Naive B cell (primary cell): ENCODE measurements around the gene DFFA. TPM values are rescaled to one million over a fixed set of nuclear protein-coding genes. Genes with fewer than 3 reads are reported as not detected.
"Not testable (repeated sequence)": the region's sequence is repeated elsewhere in the genome, so short reads cannot be mapped to it uniquely, and the experiment has no call there.

Experiments
- ATAC-seq, 2 donors: fragments of 150-1000 bp; cut with Tn5 transposase; 2 replicates each; pipeline ENCODE4 v1.10.0; 2021; ENCODE audit warnings: low read depth in 2 of 2, mild to moderate bottlenecking in 2 of 2, moderate library complexity in 2 of 2
- DNase-seq: peaks from one replicate; pipeline ENCODE4 v3.0.0; 2022
- H3K27ac Mint-ChIP-seq, 6 donors: one replicate each; pipeline ENCODE4 v1.8.0; 2020 to 2022; ENCODE audit warnings: mild to moderate bottlenecking in 6 of 6, mixed read lengths in 6 of 6, moderate library complexity in 5 of 6, inconsistent platforms in 2 of 6
- H3K27me3 Mint-ChIP-seq, 3 donors: one replicate each; pipeline ENCODE4 v1.8.0; 2021 to 2022; ENCODE audit warnings: mixed read lengths in 3 of 3, mild to moderate bottlenecking in 1 of 3
- H3K36me3 Mint-ChIP-seq, 2 donors: one replicate each; pipeline ENCODE4 v1.8.0; 2020 to 2022; ENCODE audit warnings: mixed read lengths in 2 of 2, inconsistent platforms in 1 of 2, mild to moderate bottlenecking in 1 of 2
- H3K4me1 Mint-ChIP-seq, 3 donors: one replicate each; pipeline ENCODE4 v1.8.0; 2020 to 2022; ENCODE audit warnings: mixed read lengths in 3 of 3, inconsistent platforms in 1 of 3, mild to moderate bottlenecking in 1 of 3, moderate library complexity in 1 of 3
- H3K4me3 Mint-ChIP-seq, 8 donors: one replicate each; pipeline ENCODE4 v1.8.0; 2020 to 2022; ENCODE audit warnings: mild to moderate bottlenecking in 8 of 8, mixed read lengths in 8 of 8, moderate library complexity in 8 of 8, inconsistent platforms in 2 of 8
- H3K9me3 Mint-ChIP-seq, 7 donors: one replicate each; pipeline ENCODE4 v1.8.0; 2020 to 2022; ENCODE audit warnings: mixed read lengths in 7 of 7, mild to moderate bottlenecking in 5 of 7, inconsistent platforms in 2 of 7, moderate library complexity in 1 of 7
- polyA plus RNA-seq, 6 donors: library from polyadenylated mRNA; unstranded; fragments of 300-500 nt; fragmentation: Illumina TruSeq; gene quantifications; one replicate each; pipeline ENCODE4 v1.2.3, GENCODE V29; 2021; ENCODE audit warnings: low read depth in 6 of 6

The DFFA gene
- polyA plus RNA-seq, 6 donors from 2014 or later = 21.1 to 35.6 (median 23.6) TPM

- no peaks in the 10 kb centered on the region for H3K27me3 Mint-ChIP-seq
- ATAC-seq (no peak), DNase-seq (no peak)
- peak overlapping the region in 4 of 6 donors; percentile 44 to 77 (median 64) for H3K27ac Mint-ChIP-seq
- H3K9me3 Mint-ChIP-seq = no peaks in the 10 kb centered on the region
- H3K4me3 Mint-ChIP-seq = peak overlapping the region in 4 of 8 donors; percentile 2 to 62 (median 52)
- no peaks in the 10 kb centered on the region for H3K36me3 Mint-ChIP-seq
- peaks cover 53 to 63% (median 54%) of the 10 kb centered on the region in 3 donors for H3K4me1 Mint-ChIP-seq
These were observed 39.2 kb upstream of the DFFA start for GRCh38 chr1:10511494-10511885.

GRCh38 chr1:10510520-10511493 lies 38.5 kb upstream of the DFFA start:
- ATAC-seq = peak in 1 of 2 donors; percentile 56
- Mint-ChIP-seq H3K27ac (peak overlapping the region in 5 of 6 donors; percentile 54 to 77 (median 61)), H3K4me3 (peak overlapping the region in 5 of 8 donors; percentile 29 to 62 (median 54)), H3K4me1 (peaks cover 49 to 61% (median 55%) of the 10 kb centered on the region in 3 donors), H3K27me3 (no peaks in the 10 kb centered on the region), H3K36me3 (no peaks in the 10 kb centered on the region), H3K9me3 (no peaks in the 10 kb centered on the region)
- DNase-seq = no peak

GRCh38 chr1:10509809-10510509 lies 37.6 kb upstream of the DFFA start:
- no peak overlapping the region for H3K4me3 Mint-ChIP-seq
- H3K36me3 Mint-ChIP-seq = no peaks in the 10 kb centered on the region
- no peaks in the 10 kb centered on the region for H3K9me3 Mint-ChIP-seq
- peak overlapping the region in 3 of 6 donors; percentile 9 to 65 (median 58) for H3K27ac Mint-ChIP-seq
- H3K27me3 Mint-ChIP-seq = no peaks in the 10 kb centered on the region
- DNase-seq (no peak), ATAC-seq (no peak)
- peaks cover 45 to 56% (median 51%) of the 10 kb centered on the region in 3 donors for H3K4me1 Mint-ChIP-seq

GRCh38 chr1:10508511-10508951 lies 36.2 kb upstream of the DFFA start:
- no peak for ATAC-seq
- peak overlapping the region in 2 of 8 donors; percentile 15 to 44 for H3K4me3 Mint-ChIP-seq
- no peaks in the 10 kb centered on the region for H3K9me3 Mint-ChIP-seq
- no peaks in the 10 kb centered on the region for H3K27me3 Mint-ChIP-seq
- DNase-seq = no peak
- no peak overlapping the region for H3K27ac Mint-ChIP-seq
- peaks cover 33 to 49% (median 42%) of the 10 kb centered on the region in 3 donors for H3K4me1 Mint-ChIP-seq
- no peaks in the 10 kb centered on the region for H3K36me3 Mint-ChIP-seq

DNA sequence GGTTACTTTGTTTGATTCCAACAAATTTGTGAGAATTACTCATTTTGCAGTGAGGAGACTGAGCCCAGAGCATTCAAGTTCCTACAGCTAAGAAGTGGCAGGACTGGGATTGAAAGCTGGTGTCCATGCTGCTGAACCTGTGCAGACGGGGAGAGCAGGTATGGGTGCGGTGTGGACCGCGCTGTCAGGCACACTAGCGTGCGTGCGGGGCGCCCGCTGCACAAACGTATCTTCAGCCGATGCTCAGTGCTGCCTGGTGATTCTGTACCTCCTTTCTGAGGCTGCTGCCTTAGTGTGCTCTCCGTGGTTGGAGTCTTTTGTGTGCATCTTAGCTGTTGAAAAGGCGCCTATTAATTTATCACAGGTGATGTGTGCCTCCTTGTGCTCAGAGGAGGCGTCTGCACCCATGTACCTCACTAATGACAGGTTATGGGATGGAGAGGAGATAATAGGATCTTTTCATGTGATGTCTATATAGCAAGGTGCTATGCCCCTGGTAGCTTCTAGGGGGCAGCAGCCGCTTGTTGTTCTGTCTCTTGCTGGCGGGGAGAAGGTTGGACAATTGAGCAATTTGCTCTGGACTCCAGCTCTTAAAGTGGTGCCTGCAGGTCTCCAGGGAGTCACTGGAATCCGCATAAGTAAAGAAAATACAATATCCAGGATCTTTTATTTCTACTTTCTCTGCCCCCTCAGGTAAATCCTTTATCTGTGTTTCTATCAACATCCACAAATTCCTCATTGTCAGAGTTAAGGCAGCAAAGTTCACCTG lies 35.0 kb upstream of the DFFA start:
- peak; percentile 77 to 80 for ATAC-seq
- no peaks in the 10 kb centered on the region for H3K36me3 Mint-ChIP-seq
- H3K4me1 Mint-ChIP-seq = peaks cover 30 to 46% (median 36%) of the 10 kb centered on the region in 3 donors
- DNase-seq = peak; percentile 14
- peak overlapping the region in 4 of 8 donors; percentile 5 to 19 (median 15) for H3K4me3 Mint-ChIP-seq
- no peaks in the 10 kb centered on the region for H3K27me3 Mint-ChIP-seq
- peak overlapping the region in 3 of 6 donors; percentile 54 to 79 (median 61) for H3K27ac Mint-ChIP-seq
- H3K9me3 Mint-ChIP-seq = no peaks in the 10 kb centered on the region

DNA sequence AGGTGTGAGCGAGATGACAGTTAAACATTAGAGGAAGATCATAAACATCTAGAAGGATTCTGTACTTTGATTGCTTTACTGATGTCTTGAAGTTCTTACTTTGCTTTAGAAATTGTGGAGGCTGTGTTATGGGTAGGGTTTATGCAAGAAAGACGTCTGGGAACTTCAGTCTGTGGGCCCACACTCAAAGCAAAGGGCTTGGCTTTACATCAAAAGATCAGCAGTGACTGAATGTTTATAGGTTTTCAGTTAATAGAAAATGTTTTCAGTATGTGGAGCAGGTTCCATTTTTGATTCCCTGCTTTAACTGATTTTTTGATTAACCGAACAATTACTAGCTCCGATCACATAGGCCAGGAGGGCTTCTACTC lies 34.3 kb upstream of the DFFA start:
- Mint-ChIP-seq H3K27ac (peak overlapping the region in 3 of 6 donors; percentile 7 to 89 (median 74)), H3K9me3 (no peaks in the 10 kb centered on the region), H3K4me1 (peaks cover 29 to 43% (median 35%) of the 10 kb centered on the region in 3 donors), H3K4me3 (no peak overlapping the region), H3K27me3 (no peaks in the 10 kb centered on the region), H3K36me3 (no peaks in the 10 kb centered on the region)
- ATAC-seq = no peak
- no peak for DNase-seq

- not testable (repeated sequence) for H3K9me3 Mint-ChIP-seq, DNase-seq, H3K36me3 Mint-ChIP-seq, H3K27me3 Mint-ChIP-seq, ATAC-seq, H3K4me3 Mint-ChIP-seq
- Mint-ChIP-seq H3K4me1 (peaks cover 24 to 38% (median 30%) of the 10 kb centered on the region in 3 donors), H3K27ac (peak overlapping the region in 4 of 6 donors; percentile 44 to 89 (median 77))
These were observed 33.8 kb upstream of the DFFA start for GRCh38 chr1:10506046-10506676.

DNA sequence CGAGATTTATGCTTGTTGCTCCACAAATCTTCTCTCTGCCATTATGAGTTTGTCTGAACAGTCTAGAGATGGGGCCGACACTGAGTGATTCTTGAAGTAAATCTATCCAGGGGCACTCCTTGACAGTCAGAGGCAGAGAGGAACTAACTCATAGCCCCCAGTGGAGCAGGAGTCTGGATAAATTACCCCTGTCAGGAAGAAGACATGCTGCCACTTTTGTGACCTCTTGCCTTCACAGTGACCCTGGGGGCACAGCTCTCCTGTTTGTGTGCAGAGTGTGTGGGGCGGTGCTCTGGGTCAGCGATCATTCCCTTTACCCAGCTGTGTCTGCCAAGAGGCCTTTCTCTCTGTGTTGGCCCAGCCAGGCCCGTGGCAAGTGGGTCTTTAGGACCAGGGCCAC lies 31.9 kb upstream of the DFFA start:
- Mint-ChIP-seq H3K9me3 (no peaks in the 10 kb centered on the region), H3K36me3 (no peaks in the 10 kb centered on the region), H3K4me3 (no peak overlapping the region), H3K27me3 (no peaks in the 10 kb centered on the region), H3K4me1 (peaks cover 11 to 25% (median 18%) of the 10 kb centered on the region in 3 donors), H3K27ac (peak overlapping the region in 3 of 6 donors; percentile 47 to 69 (median 49))
- DNase-seq (no peak), ATAC-seq (no peak)

DNA sequence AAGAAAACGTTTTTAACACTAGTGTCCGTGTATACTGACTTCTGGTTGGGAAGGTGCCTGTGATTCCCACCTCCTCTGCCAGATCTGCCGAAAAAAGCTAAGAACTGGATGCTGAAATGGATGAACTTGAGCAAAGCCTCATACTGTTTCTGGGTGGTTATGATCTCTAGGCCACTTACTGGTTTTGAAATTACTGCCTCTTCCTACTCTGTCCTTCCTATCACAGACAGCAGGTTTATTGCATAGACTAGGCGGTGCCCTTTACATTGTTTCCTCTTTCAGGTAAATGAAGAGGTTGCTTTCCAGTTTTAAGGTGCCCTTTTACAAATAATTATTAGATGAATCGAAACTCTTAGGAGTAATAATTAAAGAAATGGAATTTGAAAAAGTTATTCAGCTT lies 29.9 kb upstream of the DFFA start:
- Mint-ChIP-seq H3K4me1 (peaks cover 2 to 11% (median 5%) of the 10 kb centered on the region in 3 donors), H3K9me3 (no peaks in the 10 kb centered on the region), H3K4me3 (peak overlapping the region in 1 of 8 donors; percentile 56), H3K27ac (no peak overlapping the region), H3K36me3 (no peaks in the 10 kb centered on the region), H3K27me3 (no peaks in the 10 kb centered on the region)
- DNase-seq = no peak
- no peak for ATAC-seq

DNA sequence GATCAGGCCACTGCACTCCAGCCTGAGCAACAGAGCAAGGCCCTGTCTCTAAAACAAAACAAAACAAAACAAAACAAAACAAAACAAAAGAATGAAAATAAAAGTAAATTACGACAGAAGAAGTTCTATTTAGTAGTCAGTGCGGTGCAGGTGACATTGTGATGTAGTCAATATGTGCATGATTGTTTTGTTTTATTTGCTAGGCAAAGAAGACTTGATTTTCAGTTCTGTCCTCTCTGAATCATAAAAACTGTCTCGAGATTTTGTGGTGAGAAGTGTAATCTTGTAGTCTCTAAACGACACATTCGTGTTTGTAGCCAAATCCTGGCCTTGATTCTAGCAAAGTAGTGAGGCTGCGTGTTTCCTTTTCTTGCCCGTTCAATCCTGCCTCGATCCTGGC lies 25.9 kb upstream of the DFFA start:
- H3K27ac Mint-ChIP-seq = no peak overlapping the region
- H3K36me3 Mint-ChIP-seq = no peaks in the 10 kb centered on the region
- H3K4me3 Mint-ChIP-seq = no peak overlapping the region
- peaks cover 16 to 26% (median 17%) of the 10 kb centered on the region in 3 donors for H3K4me1 Mint-ChIP-seq
- no peaks in the 10 kb centered on the region for H3K27me3 Mint-ChIP-seq
- ATAC-seq = no peak
- no peaks in the 10 kb centered on the region for H3K9me3 Mint-ChIP-seq
- no peak for DNase-seq

GRCh38 chr1:10497109-10497508 lies 24.8 kb upstream of the DFFA start:
- H3K27ac Mint-ChIP-seq = peak overlapping the region in 1 of 6 donors; percentile 89
- peaks cover 16 to 26% (median 21%) of the 10 kb centered on the region in 3 donors for H3K4me1 Mint-ChIP-seq

DNA sequence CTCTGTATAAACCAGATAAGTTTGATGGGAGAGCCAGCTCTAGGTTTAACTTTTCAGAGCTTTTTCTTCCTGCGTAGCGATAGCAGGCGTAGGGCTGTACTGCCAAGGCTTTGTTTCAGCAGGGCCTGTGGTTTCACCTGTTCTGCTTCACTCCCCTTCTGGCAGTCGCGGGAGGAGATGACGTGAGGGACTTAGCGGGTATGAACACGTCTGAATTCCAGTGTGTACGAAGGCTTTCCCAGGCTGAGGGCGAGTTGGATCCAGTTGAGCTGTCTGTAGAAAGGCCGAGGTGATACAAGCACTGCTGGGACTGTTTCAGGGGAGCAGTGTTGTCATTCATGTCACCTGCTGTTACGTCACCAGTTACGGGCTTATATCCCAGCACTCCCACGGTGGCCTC lies 23.6 kb upstream of the DFFA start:
- H3K27me3 Mint-ChIP-seq = no peaks in the 10 kb centered on the region
- ATAC-seq = no peak

More at GRCh38 chr1:10497109-10497508, 24.8 kb upstream of the DFFA start:
- Mint-ChIP-seq H3K4me3 (no peak overlapping the region), H3K9me3 (no peaks in the 10 kb centered on the region), H3K36me3 (no peaks in the 10 kb centered on the region), H3K27me3 (no peaks in the 10 kb centered on the region)
- ATAC-seq (no peak), DNase-seq (no peak)

More for the DNA sequence above, 23.6 kb upstream of the DFFA start:
- peaks cover 16 to 26% (median 21%) of the 10 kb centered on the region in 3 donors for H3K4me1 Mint-ChIP-seq
- no peaks in the 10 kb centered on the region for H3K36me3 Mint-ChIP-seq
- H3K4me3 Mint-ChIP-seq = no peak overlapping the region
- peak overlapping the region; percentile 60 to 98 (median 91) for H3K27ac Mint-ChIP-seq
- no peaks in the 10 kb centered on the region for H3K9me3 Mint-ChIP-seq
- DNase-seq = no peak
